Activated CD4-positive, alpha-beta T cell treated with anti-CD3 and anti-CD28 coated beads, Interleukin-2, Interleukin-6, amounts not matched to agents 100 ng/mL and 50 ng/mL, durations not matched to agents 16 hours and 8 hours (primary cell): ENCODE measurements around the gene SREBF1.
"Not testable (repeated sequence)": the region's sequence is repeated elsewhere in the genome, so short reads cannot be mapped to it uniquely, and the experiment has no call there.

Experiments
- DNase-seq: peaks from one replicate; pipeline ENCODE4 v3.0.0-alpha.2; 2020

Gene SREBF1

GRCh38 chr17:17809531-17810083 is 27.2 kb downstream of the SREBF1 start:
- DNase-seq, result no peak

DNA sequence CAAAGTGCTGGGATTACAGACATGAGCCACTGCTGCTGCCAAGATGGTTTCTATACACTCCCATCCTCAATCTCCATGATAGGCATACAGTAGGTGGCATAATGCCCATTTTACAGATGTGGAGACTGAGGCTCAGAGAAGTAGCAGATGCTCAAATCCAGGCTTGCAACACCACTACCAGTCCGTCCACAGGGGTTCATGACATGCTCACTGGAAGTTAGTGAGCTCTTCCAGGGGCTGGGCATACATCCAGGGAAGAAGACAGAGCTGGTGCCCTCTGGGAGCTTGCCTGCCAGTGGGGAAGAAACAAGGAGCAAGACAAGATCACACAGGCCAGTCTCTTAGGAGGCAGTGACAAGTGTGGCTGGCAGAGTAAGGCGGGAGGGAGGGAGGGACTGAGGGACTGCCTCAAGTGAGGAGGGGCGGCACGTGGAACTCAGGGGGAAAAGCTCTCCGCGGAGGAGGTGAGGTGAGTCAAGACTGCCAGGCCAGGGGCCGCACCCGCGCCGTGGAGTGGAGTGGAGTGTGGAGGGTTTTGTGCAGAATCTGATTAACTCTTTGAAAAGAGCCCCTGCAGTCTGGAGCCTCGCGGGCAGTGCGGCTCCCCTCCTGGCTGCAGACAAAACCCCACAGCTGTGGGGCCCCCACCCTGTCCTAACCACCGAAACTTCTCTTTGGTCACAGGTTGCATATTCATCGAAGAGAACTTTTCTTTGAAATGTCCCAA is 27.9 kb downstream of the SREBF1 start:
- no peak for DNase-seq

- not testable (repeated sequence) for DNase-seq
Measured at GRCh38 chr17:17808200-17808599, 28.6 kb downstream of the SREBF1 start.

- DNase-seq, result no peak
Measured at GRCh38 chr17:17807440-17807839, 29.3 kb downstream of the SREBF1 start.

DNA sequence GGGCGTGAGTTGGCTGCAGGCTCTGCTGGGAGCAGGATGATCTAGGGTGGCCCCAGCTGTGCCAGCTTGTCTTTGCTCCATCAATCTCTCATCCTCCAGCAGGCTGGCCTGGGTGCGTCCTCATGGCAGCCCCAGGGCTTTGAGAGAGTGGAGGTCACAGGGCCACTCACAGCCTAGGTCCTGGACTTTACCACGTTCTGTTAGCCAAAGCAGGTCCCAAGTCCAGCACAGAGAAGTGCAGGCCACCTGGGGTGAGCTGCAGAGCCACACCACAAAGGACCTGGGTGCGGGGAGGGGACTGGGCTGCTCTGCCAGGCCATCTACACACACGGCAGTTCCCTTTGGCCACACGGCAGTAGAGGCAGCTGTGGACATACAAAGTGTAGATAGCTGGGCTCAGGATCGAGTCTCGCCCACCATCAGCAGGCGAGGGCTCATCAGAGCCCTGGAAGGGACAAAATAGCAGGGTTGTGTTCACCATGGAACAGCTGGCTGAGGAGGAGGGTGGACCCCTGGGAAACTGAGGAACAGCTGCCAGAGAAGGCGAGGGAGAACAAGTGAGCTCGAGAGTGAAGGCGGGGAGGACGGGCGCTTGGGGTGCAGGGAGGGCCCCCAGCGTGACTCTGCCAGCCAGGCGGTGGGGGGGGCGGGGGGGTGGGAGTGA is 30.0 kb downstream of the SREBF1 start:
- DNase-seq, result no peak

GRCh38 chr17:17806035-17806434 is 30.8 kb downstream of the SREBF1 start:
- no peak for DNase-seq

DNA sequence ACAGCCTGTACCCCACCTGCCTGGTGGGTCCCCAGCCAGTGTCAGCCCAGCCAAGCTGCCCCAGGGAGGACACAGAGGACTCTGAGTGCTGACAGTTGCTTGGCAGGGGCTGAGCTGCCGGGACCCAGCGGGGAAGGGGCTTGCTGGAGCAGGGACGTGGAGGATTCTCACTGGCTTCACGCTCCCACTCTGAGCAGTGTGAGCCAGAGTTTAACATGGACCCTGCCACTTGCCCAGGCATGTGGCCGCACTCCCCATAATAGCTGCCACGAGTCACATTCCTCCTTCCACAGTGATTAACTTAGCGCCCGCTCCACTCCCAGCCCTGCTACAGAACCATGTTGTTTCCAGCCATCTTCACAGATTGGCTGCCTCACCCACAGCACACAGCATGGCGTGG is 31.2 kb downstream of the SREBF1 start:
- no peak for DNase-seq

GRCh38 chr17:17804007-17804406 is 32.8 kb downstream of the SREBF1 start:
- DNase-seq, result no peak

DNA sequence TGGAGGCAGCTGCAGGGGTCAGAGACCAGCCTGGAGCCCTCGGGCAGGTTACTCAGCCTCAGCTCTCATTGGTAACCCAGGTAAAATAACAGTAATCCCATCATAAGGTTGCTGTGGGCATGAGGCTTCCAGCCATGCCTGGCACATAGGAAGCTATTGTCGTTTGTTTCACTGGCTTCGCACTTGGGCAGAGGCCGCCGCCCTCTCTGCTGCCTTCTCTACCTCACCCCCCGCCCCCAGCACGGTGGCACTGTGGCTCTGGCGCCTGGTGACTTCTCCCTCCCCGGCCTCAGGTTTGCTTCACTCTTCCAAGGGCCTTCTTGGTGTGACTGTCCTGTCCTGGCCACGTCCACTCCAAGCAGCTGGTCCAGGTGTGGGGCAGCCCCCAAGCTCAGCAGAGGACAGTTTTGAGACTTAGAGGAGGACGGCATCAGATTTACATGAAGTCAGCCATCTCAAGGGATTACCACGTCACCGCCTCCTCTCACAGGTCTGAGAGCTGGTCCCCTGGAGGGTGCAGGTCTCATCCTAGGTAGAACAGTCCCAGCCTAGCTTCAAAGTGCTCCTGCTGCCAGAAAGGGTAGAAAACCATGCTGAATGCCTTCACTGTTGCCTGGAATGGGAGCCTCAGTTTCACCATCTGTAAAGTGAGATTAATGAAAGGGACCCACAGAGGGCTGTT is 34.8 kb downstream of the SREBF1 start:
- no peak for DNase-seq

- DNase-seq, result no peak
Measured at GRCh38 chr17:17800504-17801021, 36.2 kb downstream of the SREBF1 start.

GRCh38 chr17:17798573-17799255 is 38.1 kb downstream of the SREBF1 start:
- DNase-seq, result no peak

GRCh38 chr17:17798010-17798556 is 38.7 kb downstream of the SREBF1 start:
- DNase-seq, result no peak

- DNase-seq, result no peak
Measured at GRCh38 chr17:17797119-17797809, 39.5 kb downstream of the SREBF1 start.

GRCh38 chr17:17796787-17797061 is 40.1 kb downstream of the SREBF1 start:
- DNase-seq, result no peak

DNA sequence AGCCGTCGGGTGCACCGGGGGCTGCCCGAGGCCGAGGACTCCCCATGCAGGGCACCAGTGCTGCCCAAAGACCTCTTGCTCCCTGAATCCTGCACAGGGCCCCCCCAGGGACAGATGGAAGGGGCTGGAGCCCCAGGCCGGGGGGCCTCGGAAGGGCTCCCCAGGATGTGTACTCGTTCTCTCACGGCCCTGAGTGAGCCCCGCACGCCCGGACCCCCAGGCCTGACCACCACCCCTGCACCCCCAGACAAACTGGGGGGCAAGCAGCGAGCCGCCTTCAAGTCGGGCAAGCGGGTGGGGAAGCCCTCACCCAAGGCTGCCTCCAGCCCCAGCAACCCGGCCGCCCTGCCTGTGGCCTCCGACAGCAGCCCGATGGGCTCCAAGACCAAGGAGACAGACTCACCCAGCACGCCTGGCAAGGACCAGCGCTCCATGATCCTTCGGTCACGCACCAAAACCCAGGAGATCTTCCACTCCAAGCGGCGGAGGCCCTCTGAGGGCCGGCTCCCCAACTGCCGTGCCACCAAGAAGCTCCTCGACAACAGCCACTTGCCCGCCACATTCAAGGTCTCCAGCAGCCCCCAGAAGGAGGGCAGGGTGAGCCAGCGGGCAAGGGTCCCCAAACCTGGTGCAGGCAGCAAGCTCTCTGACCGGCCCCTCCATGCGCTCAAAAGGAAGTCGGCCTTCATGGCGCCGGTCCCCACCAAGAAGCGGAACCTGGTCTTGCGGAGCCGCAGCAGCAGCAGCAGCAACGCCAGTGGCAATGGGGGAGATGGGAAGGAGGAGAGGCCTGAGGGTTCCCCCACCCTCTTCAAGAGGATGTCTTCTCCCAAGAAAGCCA is 40.6 kb downstream of the SREBF1 start:
- no peak for DNase-seq

DNA sequence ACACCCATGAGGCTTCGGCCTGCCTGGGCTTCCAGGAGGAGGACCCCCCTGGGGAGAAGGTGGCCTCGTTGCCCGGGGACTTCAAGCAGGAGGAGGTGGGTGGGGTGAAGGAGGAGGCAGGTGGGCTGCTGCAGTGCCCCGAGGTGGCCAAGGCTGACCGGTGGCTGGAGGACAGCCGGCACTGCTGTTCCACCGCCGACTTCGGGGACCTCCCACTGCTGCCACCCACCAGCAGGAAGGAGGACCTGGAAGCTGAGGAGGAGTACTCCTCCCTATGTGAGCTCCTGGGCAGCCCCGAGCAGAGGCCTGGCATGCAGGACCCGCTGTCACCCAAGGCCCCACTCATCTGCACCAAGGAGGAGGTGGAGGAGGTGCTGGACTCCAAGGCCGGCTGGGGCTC is 41.5 kb downstream of the SREBF1 start:
- DNase-seq, result no peak

DNA sequence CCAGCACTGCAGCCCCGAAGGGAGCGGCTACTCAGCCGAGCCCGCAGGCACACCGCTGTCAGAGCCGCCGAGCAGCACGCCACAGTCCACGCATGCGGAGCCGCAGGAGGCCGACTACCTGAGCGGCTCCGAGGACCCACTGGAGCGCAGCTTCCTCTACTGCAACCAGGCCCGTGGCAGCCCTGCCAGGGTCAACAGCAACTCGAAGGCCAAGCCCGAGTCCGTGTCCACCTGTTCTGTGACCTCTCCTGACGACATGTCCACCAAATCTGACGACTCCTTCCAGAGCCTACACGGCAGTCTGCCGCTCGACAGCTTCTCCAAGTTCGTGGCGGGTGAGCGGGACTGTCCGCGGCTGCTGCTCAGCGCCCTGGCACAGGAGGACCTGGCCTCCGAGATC is 42.4 kb downstream of the SREBF1 start:
- no peak for DNase-seq

- no peak for DNase-seq
Measured at GRCh38 chr17:17793378-17794214, 43.2 kb downstream of the SREBF1 start.

DNA sequence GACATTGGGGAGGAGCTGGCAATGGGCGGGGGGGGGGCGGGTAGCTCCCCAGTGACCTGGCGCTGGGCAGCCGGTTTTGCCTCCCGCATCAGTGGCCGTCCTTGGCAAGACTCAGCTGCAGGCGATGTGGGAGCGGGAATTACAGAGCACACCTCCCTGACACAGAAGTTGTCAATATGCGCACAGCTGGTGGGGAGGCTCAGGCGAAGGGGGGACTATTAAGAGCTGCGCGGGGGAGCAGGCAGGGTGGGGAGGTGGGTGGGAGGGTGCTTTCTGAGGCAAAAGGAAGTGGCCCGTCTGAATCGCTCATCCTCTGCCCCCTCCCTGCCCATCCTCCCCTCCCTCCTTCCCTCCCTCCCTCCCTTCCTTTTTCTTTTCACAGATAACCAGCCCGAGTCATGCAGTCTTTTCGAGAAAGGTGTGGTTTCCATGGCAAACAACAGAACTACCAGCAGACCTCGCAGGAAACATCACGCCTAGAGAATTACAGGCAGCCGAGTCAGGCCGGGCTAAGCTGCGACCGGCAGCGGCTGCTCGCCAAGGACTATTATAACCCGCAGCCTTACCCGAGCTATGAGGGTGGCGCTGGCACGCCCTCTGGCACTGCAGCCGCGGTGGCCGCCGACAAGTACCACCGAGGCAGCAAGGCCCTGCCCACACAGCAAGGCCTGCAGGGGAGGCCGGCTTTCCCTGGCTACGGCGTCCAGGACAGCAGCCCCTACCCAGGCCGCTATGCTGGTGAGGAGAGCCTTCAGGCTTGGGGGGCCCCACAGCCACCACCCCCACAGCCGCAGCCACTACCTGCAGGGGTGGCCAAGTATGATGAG is 44.0 kb downstream of the SREBF1 start:
- peak; percentile 73 for DNase-seq
